GM18520 (cell line): ENCODE measurements around the gene E2F6.
A peak's percentile ranks its signal among the peaks of the same experiment; 100 is the strongest.

ENCODE experiments used
- ATAC-seq: cut with Tn5 transposase; IDR thresholded peaks from one replicate; pipeline ENCODE4 v1.9.1; 2021; ENCODE audit not compliant: unreplicated experiment

E2F6 gene

DNA sequence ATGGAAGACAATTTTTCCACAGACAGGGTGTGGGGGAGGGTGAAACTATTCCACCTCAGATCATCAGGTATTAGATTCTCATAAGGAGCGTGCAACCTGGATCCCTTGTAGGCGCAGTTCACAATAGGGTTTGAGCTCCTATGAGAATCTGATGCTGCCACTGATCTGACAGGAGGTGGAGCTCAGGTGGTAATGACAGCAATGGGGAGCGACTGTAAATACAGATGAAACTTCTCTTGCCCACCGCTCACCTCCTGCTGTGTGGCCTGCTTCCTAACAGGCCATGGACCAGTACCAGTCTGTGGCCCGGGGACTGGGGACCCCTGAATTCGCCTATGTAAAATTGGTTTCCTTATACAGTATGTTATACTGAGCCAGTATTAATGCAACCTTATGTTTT, 27.3 kb upstream of the E2F6 start:
- ATAC-seq: no peak

DNA sequence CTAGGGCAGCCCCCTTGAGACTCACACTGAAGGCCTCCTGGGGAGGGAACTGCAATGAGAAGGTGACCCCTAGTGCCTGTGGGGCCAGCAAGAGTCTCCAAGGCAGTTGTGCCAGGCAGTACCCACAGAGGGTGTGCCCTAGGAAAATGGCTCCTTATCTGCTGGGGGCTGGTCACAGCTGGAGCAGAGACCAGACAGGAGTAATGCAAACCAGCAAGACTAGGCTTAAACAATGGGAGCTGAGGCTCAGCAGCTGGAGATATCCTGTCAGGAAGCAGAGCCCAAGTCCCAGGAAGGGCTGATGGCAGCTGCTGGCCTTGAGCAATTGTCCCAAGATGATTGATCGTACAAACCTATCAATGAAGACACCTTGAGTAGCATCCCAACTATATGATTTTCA, 26.8 kb upstream of the E2F6 start:
- no peak for ATAC-seq

DNA sequence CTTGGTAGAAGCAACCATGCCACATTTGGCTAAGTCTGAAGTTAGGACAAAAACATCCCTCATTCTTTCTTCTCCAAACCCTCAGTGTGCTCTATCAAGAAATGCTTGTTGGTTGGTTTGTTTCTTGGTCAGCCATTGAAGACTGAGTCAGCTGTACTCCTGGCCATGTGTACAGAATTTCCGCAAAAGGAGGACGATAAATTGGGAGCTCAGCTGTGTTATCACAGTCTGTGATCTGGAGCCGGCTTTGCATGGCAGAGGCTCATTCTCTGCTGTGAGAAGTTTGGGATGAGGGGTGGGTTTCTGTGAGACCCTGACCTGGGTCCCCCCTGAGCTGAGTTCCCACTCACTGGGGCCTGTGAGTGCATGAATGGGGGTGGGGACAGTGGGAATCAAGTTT, 26.3 kb upstream of the E2F6 start:
- no peak for ATAC-seq

DNA sequence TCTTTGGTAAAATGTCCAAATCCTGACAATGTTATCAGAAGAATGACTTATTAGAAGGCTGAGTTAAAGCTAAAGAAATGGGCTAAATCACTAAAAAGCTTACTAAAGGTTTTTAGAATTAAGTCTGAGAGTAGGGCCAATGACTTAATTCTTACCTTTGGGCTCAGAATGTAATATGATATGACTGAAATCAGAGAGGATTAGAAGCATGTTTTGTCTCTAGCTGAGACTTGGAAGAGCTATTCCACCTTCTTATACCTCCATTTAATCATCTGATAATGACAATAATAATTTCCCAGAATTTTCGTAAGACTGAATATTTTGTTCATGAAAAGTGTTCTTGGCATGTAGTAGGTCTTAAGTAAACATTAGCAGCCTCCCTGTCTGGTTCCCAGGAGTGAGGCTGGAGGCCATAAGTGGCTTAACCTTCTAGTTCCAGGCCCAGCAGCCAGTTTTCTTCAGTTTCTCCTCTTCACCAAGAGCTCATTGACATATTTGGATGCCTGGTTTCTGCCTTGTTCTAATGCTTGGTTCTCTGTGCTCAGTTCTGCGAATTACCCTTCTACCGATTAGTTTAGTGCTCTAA, 25.5 kb upstream of the E2F6 start:
- no peak for ATAC-seq

DNA sequence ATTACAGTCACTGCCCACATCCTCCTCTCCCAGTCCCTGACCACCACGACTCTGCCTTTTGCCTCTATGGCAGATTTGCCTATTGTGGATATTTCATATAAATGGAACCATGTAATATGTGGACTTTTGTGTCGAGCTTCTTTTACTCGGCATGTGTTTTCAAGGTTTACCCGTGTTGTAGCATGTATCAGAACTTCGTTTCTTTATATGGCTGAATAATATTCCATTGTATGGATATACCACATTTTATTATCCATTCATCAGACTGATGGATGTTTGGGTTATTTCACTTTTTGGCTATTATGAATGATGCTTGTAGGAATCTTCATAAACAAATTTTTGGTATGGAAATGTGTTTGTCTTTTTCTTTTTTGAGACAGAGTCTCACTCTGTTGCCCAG, 24.2 kb upstream of the E2F6 start:
- no peak for ATAC-seq

DNA sequence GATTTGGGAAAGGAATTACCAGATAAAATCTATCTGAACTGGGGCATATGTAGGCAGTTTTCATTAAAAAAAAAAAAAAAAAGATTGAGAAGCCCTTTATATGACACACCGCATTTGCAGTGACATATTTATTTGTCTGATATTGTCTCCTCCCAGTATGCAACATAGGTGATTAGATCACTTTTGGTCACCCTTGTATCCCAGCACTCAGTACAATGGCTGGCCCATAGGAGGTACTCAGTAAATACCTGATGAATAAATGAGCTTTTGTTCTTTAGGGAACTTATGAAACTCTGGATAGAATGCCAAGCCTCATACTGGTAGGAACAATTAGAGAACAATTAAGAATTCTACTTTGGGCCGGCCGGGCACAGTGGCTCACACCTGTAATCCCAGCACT, 22.8 kb upstream of the E2F6 start:
- ATAC-seq: no peak

DNA sequence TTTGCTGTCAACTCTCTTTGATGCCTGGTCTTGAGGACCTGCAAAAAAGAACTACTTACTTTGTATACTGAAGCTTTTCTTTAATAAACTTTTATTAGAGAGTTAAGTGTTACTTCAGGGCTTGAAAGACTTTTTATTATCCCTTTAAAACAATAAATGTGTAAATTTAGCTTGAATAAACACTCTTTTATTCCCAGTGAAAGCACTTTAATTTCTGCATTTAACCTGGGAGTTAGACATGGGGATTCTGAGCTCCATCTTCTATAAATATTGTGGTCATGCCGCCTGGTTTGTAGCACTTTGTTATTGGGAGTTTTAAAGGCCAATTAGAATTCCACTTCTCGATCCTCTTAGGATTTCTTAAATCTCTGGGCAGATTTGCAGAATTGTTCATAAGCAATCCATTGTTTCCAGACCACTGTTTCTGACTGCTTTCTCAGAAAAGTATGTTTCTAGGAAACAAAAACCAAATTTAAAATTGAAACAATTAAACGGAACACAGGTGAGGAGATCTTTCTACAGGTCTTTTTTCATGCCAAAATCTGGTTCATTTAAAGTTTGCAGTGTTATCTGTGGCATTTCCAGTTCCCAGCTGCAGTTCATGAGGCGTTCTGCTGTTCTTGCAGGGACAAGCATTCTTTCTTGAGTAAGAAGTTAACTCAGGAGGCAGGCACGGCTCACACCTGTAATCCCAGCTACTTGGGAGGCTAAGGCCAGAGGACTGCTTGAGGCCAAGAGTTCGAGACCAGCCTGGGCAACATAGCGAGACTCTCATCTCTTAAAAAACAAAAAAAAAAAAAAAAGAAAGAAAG, 18.1 kb upstream of the E2F6 start:
- ATAC-seq: no peak

DNA sequence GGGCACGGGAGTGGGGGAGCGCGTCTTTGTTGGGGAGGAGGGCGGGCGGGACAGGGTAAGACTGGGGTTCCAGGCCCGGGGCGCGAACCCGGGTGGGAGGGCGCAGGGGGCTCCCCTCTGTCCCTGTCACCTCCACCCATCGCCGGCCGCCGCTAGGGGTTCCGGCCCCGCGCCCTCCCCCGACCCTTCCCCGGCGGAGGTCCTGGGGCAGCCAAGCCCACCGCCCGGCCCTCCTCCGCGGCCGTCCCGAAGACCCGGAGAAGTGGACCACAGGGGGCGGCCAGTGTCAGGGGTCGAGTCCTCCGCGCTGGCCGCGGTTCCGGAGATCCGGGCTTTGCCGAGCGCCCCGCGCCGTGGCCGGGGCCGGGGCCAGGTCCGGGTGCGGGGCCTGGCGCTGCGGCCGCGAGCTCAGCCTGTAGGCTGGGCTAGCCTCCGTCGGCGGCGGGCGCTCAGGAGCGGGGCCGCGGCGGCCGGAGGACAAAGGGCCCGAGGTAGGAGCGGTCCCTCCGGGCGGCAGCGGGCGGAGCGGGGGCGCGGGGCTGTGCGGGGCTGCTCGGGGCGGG, 16.6 kb upstream of the E2F6 start:
- no peak for ATAC-seq

DNA sequence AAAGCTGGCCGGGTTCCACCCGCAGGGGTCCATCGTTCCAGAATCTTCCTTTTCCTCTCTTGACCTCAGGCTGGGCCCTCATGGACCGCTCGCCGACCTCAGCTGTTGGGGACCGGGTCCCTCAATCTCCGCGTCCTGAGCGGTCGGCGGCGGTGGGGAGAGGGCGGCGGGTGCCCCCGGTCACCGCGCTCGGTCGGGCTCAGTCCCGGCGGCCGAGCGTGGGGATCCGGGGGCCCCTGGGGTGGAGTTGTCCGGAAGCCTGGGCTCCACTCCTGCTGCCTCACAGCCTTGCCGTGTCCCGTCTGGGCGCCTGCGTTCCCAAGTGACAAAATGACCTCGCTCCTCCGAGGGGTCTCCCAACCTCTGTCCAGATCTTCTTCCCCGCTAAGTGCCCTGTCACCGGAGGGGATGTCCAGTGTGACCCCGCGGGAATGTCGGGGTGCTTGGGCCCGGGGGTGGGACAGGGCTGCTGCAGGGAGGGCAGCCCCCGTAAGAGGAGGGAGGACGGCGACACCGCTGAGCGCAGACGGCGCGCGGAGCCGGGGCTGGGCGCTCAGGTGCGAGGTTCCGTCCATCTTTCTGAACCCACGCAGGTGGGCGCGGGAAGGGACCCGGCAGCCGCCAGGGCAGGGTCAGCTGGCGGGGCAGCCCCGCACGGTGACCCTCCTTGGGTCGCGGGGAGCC, 16.0 kb upstream of the E2F6 start:
- no peak for ATAC-seq

DNA sequence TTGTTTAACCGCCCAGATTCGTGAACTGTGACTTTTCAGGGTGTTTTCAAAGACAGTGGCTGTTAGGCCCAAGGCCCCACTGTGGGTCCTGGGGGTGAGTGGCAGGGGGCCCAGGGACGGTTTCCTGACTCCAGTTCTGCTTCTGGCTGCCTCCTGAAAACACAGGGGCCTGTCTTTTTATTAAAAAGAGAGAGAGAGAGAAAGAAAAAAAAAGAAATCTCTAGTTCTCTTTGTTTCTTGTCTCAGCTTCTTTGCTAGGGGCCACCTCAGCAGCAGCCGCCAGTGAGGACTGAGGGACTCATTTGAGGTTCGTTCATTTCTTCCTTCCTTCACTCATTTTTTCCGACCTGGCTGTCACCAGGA, 15.4 kb upstream of the E2F6 start:
- ATAC-seq: no peak

DNA sequence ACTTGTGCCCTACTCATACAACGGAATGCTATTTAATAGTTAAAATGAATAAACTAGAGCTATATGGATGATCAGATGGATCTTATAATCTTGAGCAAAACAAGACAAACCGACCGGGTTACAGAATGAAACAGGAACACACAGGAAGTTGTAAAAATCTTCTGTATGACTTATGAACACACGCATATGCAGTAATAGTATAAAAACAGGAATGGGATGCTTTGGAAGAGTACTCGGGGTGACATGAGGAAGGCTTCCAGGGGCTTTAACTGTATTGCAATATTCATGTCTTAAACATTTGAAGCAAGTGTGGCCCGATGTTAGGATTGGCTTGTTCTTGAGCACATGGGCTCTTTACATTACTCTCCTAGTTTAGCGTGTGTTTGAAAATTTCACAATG, 14.9 kb upstream of the E2F6 start:
- ATAC-seq: no peak

DNA sequence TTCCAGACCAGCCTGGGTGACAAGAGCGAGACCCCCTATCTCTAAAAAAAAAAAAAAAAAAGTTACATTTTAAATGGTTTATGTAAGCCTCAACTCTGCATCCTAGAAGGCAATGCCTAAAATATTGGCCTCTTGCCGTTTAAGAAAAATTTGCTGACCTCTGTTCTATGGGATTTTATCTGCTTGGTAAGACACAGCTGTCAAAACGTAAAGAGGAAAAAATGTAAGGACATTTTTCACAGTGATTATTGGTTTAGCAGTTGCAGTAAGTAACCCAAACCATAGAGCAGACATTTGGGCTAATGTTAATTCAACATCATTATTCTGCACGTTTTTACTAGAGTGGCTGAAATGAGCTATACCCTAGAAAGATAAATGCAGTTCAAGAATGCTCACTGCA, 14.4 kb upstream of the E2F6 start:
- no peak for ATAC-seq

DNA sequence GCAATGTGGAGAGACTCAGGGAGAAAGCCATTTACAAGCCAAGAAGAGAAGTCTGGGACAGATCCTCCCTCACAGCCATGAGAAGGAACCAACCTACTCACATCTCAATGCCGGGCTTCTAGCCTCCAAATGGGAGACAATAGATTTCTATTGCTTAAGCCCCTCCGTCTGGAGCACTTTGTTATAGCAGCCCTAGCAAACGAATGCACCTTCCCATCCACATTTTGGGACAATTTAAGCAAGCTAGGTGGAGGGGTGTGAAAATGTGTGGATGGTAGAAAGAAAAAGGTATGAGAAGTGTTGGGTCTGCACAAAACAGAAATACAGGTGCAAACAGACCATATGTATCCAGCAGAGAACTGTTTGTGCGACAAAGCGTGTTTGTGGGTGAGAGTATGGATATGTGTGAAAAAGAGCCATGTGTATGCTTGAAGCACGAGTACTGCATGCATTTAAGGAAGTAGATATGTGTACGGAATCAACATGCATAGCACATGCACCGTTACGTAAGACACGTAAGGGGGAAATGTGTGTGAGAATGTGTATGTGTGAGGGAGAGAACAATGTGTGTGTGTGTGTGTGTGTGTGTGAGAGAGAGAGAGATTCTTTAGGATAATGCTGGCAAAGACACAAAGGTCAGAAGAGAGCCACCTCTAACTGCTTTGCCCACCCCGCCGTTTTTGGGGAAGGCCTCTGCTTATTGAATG, 13.1 kb upstream of the E2F6 start:
- no peak for ATAC-seq

DNA sequence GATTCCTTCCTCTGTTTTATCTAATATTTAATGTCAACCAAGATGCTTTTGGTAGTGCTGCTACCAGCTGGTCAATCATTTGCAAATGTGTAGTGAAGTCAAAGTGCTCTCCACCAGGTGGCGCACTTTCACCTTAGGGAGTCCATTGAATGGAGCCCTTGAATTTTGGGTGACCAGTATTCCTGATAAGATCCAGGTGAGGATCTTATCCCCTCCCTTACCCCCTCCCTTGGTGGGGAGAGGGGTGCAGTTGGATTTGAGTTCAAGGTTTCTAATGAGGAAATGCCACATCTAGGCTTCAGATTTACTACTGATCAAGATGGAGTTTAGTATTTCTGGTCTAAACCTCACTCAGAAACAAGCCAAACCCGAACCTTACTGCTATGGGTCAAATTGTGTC, 12.0 kb upstream of the E2F6 start:
- peak; percentile 55 for ATAC-seq

DNA sequence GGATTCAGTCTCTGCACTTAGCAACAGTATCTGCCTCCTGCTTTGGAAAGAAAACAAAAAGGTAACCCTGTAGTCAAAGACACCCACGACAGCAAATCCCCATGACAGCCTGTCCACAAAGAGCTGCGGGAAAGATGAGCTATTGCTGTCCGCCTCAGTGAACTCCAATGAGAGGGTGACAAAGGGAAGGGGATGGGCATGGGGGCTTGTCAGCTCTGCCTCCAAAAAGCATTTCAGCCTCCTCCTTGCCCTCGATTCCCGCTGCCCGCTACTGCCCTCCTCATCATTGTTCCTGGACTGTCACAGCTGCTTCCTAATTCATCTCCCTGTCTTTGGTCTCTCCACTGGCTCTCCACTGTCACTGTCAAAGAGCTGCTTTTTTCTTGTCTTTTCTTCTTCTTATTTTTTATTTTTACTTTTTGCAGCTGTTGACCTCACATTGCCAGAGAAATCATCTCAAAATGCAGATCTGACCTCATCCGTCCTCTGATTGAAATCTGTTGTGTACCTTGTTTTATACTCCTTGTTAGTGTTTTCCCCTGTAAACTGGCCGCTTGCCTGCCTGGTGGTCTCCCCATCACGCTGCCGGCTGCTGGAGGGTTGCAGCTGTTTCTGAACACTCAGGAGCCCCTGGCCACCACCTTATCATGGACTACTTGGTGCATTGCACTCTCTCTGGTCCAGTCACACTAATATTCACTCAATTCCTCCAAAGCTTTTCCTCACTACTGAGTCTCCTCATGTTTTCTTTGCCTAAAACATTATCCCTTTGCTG, 7.9 kb upstream of the E2F6 start:
- no peak for ATAC-seq

DNA sequence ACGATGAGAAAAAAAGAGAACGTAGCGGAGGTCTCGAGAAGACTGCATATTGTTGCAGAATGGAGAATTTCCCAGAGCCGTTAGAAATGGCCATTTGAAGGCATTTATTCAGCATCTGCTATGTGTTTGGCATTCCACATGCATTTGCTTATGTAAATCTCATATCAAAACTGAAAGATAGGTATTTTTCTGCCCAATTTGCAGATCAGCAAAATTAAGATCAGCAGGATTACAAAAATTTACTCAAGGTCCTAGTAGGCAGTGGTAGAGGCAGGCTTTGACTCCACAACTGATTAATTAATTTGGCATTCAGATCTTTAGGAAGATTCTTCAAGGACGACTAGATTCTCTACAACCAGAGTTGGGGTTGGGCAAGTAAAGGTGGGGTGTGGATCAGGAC, 1.8 kb upstream of the E2F6 start:
- ATAC-seq: no peak

DNA sequence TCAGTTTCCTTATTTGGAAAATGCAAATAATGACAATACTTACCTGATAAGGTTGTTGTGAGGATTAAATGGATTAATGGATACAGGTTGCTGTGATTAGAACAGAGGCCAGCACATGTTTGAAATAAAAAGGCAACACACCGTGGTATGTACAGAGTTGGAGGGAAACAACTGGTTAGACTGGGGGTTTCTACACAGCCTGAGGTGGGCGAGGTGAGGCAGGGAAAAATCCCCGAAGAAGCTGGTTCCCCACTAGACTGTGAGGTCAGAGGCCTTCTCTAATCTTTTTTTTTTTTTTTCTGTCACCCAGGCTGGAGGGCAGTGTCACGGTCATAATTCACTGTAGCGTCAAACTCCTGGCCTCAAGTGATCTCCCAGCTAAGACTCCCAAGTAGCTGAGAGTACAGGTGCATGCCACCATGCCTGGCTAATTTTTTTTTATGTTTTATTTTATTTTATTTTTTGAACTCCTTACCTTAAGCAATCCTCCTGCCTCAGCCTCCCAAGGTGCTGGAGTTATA, 1.2 kb upstream of the E2F6 start:
- no peak for ATAC-seq

DNA sequence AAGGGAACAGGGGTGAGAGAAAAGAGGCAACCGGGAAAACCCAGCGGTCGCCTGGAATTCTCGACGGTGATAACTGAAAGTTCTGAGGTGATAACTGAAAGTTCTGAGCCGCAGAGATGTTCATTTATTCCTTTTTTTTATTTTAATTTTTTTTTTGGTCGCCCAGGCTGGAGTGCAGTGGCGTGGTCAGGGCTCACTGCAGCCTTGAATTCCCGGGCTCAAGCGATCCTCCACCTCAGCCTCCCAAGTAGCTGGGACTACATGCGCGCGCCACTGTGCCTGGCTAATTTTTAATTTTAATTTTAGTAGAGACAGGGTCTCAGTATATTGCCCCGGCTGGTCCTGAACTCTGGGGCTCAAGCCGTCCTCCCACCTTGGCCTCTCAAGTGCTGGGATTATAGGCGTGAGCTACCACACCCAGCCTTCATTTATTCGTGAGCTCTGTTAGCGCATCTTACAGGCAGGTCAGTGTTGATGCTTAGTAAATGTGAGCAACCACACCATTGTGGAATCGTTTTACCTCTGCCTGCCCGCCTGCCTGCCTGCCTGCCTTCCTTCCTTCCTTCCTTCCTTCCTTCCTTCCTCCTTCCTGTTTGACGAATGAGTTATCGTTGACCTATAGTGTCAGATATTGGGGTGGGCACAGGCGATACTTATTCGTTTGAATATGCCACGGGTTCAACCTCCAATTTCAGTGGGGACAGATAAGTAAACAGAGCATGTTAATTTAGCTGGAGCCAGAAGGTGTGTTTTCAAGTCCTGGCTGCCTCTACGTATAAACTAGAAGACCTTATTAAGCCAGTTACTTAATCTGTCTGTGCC, 557 bp upstream of the E2F6 start:
- peak; percentile 7 for ATAC-seq

DNA sequence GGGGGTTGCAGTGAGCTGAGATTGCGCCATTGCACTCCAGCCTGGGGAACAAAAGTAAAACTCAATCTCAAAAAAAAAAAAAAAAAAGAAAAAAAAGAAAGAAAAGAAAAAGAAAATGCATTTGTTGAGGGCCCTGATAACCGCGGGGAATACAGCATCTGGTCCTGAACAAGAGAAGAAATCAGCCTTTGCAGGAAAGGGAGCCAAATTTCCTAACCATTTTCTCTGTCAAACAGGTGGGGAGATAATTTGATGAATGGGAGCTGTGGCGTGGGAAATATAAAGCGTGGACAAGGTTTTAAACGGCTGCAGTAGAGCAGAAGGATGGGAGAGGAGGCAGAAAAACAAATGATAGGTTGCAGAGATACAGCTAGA, 864 bp downstream of the E2F6 start:
- ATAC-seq: no peak

DNA sequence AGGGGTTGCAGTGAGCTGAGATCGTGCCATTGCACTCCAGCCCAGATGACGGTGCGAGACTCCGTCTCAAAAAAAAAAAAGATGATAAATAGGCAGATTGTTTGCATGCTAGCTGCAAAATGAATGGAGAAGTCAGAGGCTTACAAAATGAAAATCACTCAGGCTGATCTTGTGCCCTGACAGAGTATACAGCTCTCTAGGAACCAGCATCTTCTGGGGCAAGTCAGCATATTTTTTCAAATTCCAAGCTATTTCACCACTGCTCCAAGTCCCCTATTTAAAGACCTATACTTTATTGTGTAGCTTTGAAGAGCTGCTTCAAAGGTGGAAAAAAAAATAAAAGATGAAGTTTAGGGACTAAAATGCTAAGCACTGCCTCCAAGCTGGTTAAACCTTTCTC, 6.1 kb downstream of the E2F6 start:
- ATAC-seq: no peak
